Stimulated activated naive CD8-positive, alpha-beta T cell treated with anti-CD3 and anti-CD28 coated beads, Interleukin-15, amount 100 ng/mL, for 72 hours (primary cell): ENCODE data around the gene NUDT5.
"Not testable (repeated sequence)": the region's sequence is repeated elsewhere in the genome, so short reads cannot be mapped to it uniquely, and the experiment has no call there.

Experiments
- ATAC-seq: fragments of 150-1000 bp; cut with Tn5 transposase; 2 replicates; pipeline ENCODE4 v1.10.0; 2021; ENCODE audit warnings: mild to moderate bottlenecking, moderate library complexity
- DNase-seq, 2 donors: peaks; one replicate each; pipeline ENCODE4 v3.0.0; 2021 to 2022
- H3K27ac Mint-ChIP-seq, 2 donors: one replicate each; pipeline ENCODE4 v1.8.0; 2022; ENCODE audit warnings: mild to moderate bottlenecking in 2 of 2, mixed read lengths in 2 of 2, moderate library complexity in 2 of 2
- H3K27me3 Mint-ChIP-seq: one replicate; pipeline ENCODE4 v1.8.0; 2022; ENCODE audit warnings: mixed read lengths
- H3K4me1 Mint-ChIP-seq: one replicate; pipeline ENCODE4 v1.8.0; 2022; ENCODE audit warnings: mild to moderate bottlenecking, mixed read lengths
- H3K4me3 Mint-ChIP-seq, 2 donors: one replicate each; pipeline ENCODE4 v1.8.0; 2022; ENCODE audit warnings: mild to moderate bottlenecking in 2 of 2, mixed read lengths in 2 of 2, moderate library complexity in 1 of 2
- H3K9me3 Mint-ChIP-seq, 2 donors: one replicate each; pipeline ENCODE4 v1.8.0; 2022; ENCODE audit warnings: mixed read lengths in 2 of 2

Gene NUDT5

DNA sequence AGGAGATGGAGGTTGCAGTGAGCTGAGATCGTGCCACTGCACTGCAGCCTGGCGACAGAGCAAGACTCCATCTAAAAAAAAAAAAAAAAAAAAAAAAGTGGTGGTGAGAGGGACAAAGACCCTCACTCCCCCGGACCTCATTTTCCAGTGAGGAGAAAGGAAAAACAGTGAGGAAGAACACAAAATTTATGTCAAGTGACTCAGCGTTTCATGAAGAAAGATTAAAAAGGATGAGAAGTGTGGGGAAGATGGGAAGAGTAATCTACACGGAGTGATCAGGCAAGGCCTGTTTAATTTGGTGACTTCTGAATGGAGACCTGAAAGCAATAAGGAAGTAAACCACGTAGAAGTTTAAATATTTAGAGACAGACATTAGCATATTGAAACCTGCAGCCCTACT lies 7.0 kb downstream of the NUDT5 start:
- ATAC-seq, result no peak
- H3K4me3 Mint-ChIP-seq, result no peak overlapping the region
- no peaks in the 10 kb centered on the region for H3K27me3 Mint-ChIP-seq
- H3K9me3 Mint-ChIP-seq, result no peaks in the 10 kb centered on the region
- H3K4me1 Mint-ChIP-seq, result peaks cover 60% of the 10 kb centered on the region
- no peak for DNase-seq
- H3K27ac Mint-ChIP-seq, result peak overlapping the region in 1 of 2 donors; percentile 54

GRCh38 chr10:12187321-12187905 lies 8.3 kb downstream of the NUDT5 start:
- Mint-ChIP-seq H3K9me3 (no peaks in the 10 kb centered on the region), H3K27ac (peak overlapping the region; percentile 49 to 73), H3K27me3 (no peaks in the 10 kb centered on the region), H3K4me1 (peaks cover 53% of the 10 kb centered on the region), H3K4me3 (no peak overlapping the region)
- DNase-seq (no peak), ATAC-seq (no peak)

DNA sequence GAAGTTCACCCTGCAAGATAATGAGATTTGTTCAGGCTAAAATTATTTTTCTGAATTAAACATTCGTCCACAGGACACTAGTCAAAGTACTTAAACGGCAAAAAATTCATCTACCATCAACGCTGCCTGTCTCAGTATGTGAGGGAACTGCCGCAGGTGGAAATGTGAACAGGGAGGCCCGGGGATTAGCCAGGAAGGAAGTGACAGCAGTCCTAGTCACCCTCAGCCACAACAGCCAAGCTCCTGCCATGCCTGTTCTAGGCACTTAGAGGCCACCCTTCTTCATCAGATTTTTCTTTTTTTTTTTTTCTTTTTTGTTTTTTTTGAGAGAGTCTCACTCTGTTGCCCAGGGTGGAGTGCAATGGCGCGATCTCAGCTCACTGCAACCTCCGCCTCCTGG lies 9.4 kb downstream of the NUDT5 start:
- peak overlapping the region in 1 of 2 donors; percentile 18 for H3K4me3 Mint-ChIP-seq
- peaks cover 45% of the 10 kb centered on the region for H3K4me1 Mint-ChIP-seq
- ATAC-seq (no peak), DNase-seq (no peak)
- peak overlapping the region in 1 of 2 donors; percentile 52 for H3K27ac Mint-ChIP-seq
- no peaks in the 10 kb centered on the region for H3K9me3 Mint-ChIP-seq
- no peaks in the 10 kb centered on the region for H3K27me3 Mint-ChIP-seq

DNA sequence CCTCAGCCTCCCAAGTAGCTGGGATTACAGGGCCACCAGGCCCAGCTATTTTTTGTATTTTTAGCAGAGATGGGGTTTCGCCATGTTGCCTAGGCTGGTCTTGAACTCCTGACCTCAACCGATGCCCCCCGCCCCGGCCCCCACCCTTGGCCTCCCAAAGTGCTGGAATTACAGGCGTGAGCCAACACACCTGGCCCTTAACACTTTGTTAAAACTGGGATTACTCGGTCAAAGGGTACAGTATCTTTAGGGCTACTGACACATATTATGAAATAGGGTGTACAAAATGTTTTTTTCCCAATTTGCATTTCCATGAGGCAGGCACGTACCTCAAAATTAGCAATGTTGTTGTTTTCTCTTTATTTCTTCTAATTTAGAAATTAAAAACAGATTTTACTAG lies 11.5 kb downstream of the NUDT5 start:
- peaks cover 49% of the 10 kb centered on the region for H3K4me1 Mint-ChIP-seq
- no peaks in the 10 kb centered on the region for H3K9me3 Mint-ChIP-seq
- no peak overlapping the region for H3K4me3 Mint-ChIP-seq

DNA sequence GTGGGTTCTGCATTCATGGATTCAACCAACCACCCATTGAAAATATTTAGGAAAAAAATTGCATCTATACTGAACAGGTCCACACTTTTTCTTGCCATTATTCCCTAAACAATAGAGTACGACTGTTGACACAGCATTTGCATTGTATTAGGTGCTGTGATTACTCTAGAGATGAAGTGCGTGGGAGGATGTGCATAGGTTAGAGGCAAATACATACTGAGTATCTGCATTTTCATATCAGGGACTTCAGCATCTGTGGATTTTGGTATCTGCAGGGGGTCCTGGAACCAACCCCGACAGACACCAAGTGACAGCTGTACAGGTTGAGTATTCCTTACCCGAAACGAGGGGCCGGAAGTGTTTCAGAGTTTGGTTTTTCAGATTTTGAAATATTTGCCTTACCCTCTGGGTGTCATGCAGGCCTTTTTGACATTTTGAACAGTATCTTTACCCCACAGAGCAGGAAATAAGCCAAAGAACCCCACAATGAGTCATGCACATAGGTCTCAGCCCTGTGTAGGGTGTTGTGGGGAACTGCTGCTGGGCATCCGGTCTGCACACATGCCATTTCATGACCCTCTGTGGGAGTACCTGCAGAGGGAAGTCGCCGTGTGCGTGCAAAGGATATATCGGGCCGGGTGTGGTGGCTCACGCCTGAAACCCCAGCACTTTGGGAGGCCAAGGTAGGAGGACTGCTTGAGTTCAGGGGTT lies 14.5 kb downstream of the NUDT5 start:
- DNase-seq (peak; percentile 65 to 85), ATAC-seq (peak; percentile 100)
- H3K27ac Mint-ChIP-seq, result peak overlapping the region; percentile 19 to 83
- H3K4me3 Mint-ChIP-seq, result peak overlapping the region in 1 of 2 donors; percentile 15
- H3K4me1 Mint-ChIP-seq, result peaks cover 26% of the 10 kb centered on the region
- no peaks in the 10 kb centered on the region for H3K9me3 Mint-ChIP-seq
- H3K27me3 Mint-ChIP-seq, result no peaks in the 10 kb centered on the region

More for the DNA sequence above, 11.5 kb downstream of the NUDT5 start:
- no peak for DNase-seq
- Mint-ChIP-seq H3K27me3 (no peaks in the 10 kb centered on the region), H3K27ac (peak overlapping the region in 1 of 2 donors; percentile 19)
- ATAC-seq, result no peak

GRCh38 chr10:12180221-12180974 lies 15.3 kb downstream of the NUDT5 start:
- H3K4me1 Mint-ChIP-seq, result peaks cover 21% of the 10 kb centered on the region
- no peak overlapping the region for H3K4me3 Mint-ChIP-seq
- no peaks in the 10 kb centered on the region for H3K27me3 Mint-ChIP-seq
- H3K9me3 Mint-ChIP-seq, result no peaks in the 10 kb centered on the region
- peak overlapping the region in 1 of 2 donors; percentile 78 for H3K27ac Mint-ChIP-seq
- ATAC-seq (no peak), DNase-seq (no peak)

GRCh38 chr10:12179606-12180170 lies 16.0 kb downstream of the NUDT5 start:
- H3K9me3 Mint-ChIP-seq, result no peaks in the 10 kb centered on the region
- no peak for ATAC-seq
- peaks cover 21% of the 10 kb centered on the region for H3K4me1 Mint-ChIP-seq
- no peaks in the 10 kb centered on the region for H3K27me3 Mint-ChIP-seq
- no peak overlapping the region for H3K4me3 Mint-ChIP-seq
- H3K27ac Mint-ChIP-seq, result no peak overlapping the region
- no peak for DNase-seq

DNA sequence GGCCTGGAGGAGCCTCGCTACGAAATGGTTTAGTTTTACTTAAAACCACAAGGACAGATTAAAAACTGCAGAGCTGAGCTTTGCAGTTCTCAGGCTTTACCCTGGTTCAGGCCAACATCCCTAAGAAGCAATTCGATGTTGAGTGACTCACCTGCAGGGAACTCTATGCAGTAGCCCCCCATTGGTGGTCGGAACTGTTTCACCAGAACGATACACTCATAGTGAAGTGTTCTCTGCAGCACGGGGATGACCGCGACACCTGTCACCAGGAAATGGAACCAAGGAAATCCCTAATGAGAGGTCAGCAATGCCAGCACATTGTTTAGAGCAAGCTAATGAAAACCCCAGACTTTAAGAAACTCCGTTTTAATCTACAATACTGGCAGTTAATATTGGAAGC lies 18.0 kb downstream of the NUDT5 start:
- no peak for ATAC-seq
- Mint-ChIP-seq H3K4me3 (no peak overlapping the region), H3K27me3 (no peaks in the 10 kb centered on the region), H3K4me1 (peaks cover 21% of the 10 kb centered on the region), H3K9me3 (no peaks in the 10 kb centered on the region), H3K27ac (peak overlapping the region; percentile 48 to 89)
- DNase-seq, result no peak

DNA sequence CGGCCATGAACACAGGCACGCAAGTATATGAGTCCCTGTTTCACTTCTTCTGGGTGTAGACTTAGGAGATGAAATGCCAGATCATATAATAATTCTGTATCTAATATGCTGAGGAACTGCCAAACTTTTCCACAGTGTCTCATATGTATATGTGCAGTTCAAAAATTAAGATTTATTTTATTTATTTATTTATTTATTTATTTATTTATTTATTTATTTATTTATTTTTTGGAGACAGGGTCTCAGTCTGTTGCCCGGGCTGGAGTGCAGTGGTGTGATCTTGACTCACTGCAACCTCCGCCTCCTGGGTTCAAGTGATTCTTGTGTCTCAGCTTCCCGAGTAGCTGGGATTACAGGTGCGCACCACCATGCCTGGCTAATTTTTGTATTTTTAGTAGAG lies 24.2 kb downstream of the NUDT5 start:
- not testable (repeated sequence) for DNase-seq, H3K27ac Mint-ChIP-seq

DNA sequence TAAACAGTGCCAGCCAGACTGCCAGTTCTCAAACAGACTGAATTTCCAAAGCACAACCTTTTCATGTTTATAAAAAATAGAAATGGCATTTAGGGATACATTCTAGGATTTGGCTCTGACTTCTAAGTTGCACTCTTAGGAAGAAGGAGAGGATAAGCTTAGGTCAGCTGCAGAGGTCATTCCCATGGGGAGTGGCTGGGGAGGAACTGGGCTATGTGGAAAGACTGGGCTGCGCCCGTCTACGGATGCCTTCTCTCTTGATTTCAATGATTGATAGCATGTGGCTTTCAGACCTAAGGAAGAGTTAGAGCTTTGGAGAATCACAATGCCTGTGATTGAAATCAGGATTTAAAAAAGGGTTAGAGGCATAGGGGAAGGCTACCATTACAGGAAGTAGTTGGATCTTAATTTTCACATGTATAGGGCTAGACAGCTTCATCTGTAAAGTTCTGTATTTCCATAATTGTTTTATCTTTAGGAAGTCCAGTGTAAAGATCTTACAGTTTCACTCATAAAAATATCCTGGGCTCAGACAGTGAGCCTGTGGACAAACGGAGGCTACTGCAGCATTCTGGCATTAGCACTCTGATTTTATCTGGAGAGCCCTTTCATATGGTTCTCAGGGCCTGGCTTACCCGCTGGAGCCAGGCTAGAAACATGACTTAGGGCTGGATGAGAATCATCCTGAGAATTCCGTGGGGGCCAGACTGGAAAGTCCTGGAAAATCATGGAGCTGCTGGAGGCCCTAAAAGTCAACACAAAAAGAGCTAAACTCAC lies 29.5 kb downstream of the NUDT5 start:
- ATAC-seq (no peak), DNase-seq (no peak)
- H3K4me3 Mint-ChIP-seq, result no peak overlapping the region
- no peaks in the 10 kb centered on the region for H3K4me1 Mint-ChIP-seq
- no peaks in the 10 kb centered on the region for H3K9me3 Mint-ChIP-seq
- peak overlapping the region; percentile 37 to 48 for H3K27ac Mint-ChIP-seq
- no peaks in the 10 kb centered on the region for H3K27me3 Mint-ChIP-seq

More for the DNA sequence above, 24.2 kb downstream of the NUDT5 start:
- not testable (repeated sequence) for H3K27me3 Mint-ChIP-seq, H3K4me3 Mint-ChIP-seq, ATAC-seq, H3K4me1 Mint-ChIP-seq, H3K9me3 Mint-ChIP-seq

- DNase-seq, result no peak
- no peaks in the 10 kb centered on the region for H3K27me3 Mint-ChIP-seq
- no peaks in the 10 kb centered on the region for H3K4me1 Mint-ChIP-seq
- H3K27ac Mint-ChIP-seq, result no peak overlapping the region
- no peak for ATAC-seq
- no peaks in the 10 kb centered on the region for H3K9me3 Mint-ChIP-seq
- no peak overlapping the region for H3K4me3 Mint-ChIP-seq
These were observed 30.7 kb downstream of the NUDT5 start for GRCh38 chr10:12165036-12165435.

- DNase-seq, result no peak
- Mint-ChIP-seq H3K27ac (peak overlapping the region; percentile 40 to 60), H3K4me3 (no peak overlapping the region), H3K4me1 (no peaks in the 10 kb centered on the region), H3K9me3 (no peaks in the 10 kb centered on the region), H3K27me3 (no peaks in the 10 kb centered on the region)
- ATAC-seq, result no peak
These were observed 31.6 kb downstream of the NUDT5 start for GRCh38 chr10:12164085-12164484.

DNA sequence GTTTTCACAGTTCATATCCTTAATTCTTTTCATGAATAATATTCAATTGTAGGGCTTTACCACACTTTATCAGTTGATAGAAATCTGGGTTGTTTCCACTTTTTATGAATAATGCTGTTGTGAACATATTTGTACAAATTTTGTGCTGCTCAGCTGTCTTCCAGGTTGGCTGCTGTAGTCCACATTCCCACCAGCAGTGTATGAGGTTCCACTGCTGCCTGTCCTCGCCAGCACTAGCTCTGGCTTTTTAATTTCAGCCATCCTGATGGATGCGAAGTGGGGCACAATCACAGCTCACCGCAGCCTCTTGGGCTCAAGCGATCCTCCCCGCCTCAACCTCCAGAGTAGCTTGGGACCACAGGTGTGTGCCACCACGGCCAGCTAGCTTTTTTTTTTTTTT lies 32.8 kb downstream of the NUDT5 start:
- DNase-seq (no peak), ATAC-seq (no peak)
- Mint-ChIP-seq H3K4me1 (no peaks in the 10 kb centered on the region), H3K4me3 (no peak overlapping the region), H3K27me3 (no peaks in the 10 kb centered on the region), H3K9me3 (no peaks in the 10 kb centered on the region), H3K27ac (peak overlapping the region in 1 of 2 donors; percentile 63)

GRCh38 chr10:12160664-12161063 lies 35.0 kb downstream of the NUDT5 start:
- no peaks in the 10 kb centered on the region for H3K9me3 Mint-ChIP-seq
- H3K27ac Mint-ChIP-seq, result peak overlapping the region in 1 of 2 donors; percentile 67
- H3K27me3 Mint-ChIP-seq, result no peaks in the 10 kb centered on the region
- no peak overlapping the region for H3K4me3 Mint-ChIP-seq
- DNase-seq (no peak), ATAC-seq (no peak)
- no peaks in the 10 kb centered on the region for H3K4me1 Mint-ChIP-seq

GRCh38 chr10:12158111-12158510 lies 37.6 kb downstream of the NUDT5 start:
- H3K4me1 Mint-ChIP-seq, result peaks cover 6% of the 10 kb centered on the region
- no peak for DNase-seq
- no peak overlapping the region for H3K4me3 Mint-ChIP-seq
- no peaks in the 10 kb centered on the region for H3K27me3 Mint-ChIP-seq
- ATAC-seq, result no peak
- no peak overlapping the region for H3K27ac Mint-ChIP-seq
- no peaks in the 10 kb centered on the region for H3K9me3 Mint-ChIP-seq
